SK-N-MC (cell line): Measurements from ENCODE around the gene LRRC37A.
"Not testable (repeated sequence)": the region's sequence is repeated elsewhere in the genome, so short reads cannot be mapped to it uniquely, and the experiment has no call there.

Experiments
- DNase-seq: peaks from one replicate; pipeline ENCODE4 v3.0.0-alpha.2; 2011; ENCODE audit warnings: low read depth, low spot score
- H3K27ac ChIP-seq: fragments of 200-600 bp; sonication (generic); 2 replicates; pipeline ENCODE4 v1.5.1; 2016; ENCODE audit warnings: mixed run types
- H3K36me3 ChIP-seq: fragments of 200-600 bp; sonication (generic); 2 replicates; pipeline ENCODE4 v1.6.1; 2017; ENCODE audit warnings: antibody characterized with exemption, low read length, mixed read lengths; ENCODE audit not compliant: insufficient read depth
- H3K4me3 ChIP-seq: fragments of 200-600 bp; sonication (generic); 2 replicates; pipeline ENCODE4 v1.5.1; 2016
- H3K9ac ChIP-seq: fragments of 200-600 bp; sonication (generic); 2 replicates; pipeline ENCODE4 v1.8.0; 2017; ENCODE audit warnings: mixed run types, mixed read lengths; ENCODE audit not compliant: insufficient read length
- H3K9me3 ChIP-seq: fragments of 200-600 bp; sonication (generic); 2 replicates; pipeline ENCODE4 v1.6.1; 2017; ENCODE audit warnings: low read depth, mild to moderate bottlenecking, antibody characterized with exemption, low read length, moderate library complexity, mixed read lengths
- EZH2 ChIP-seq: fragments of 200-600 bp; sonication (generic); IDR thresholded peaks from one replicate; pipeline ENCODE4 v1.6.1; 2017; ENCODE audit warnings: antibody characterized with exemption
- FOXP2 ChIP-seq: optimal IDR thresholded peaks from 2 replicates; pipeline ENCODE3; 2011; ENCODE audit warnings: mild to moderate bottlenecking, moderate library complexity; ENCODE audit not compliant: insufficient read depth; ENCODE audit errors: extremely low read length, control extremely low read depth
- POLR2AphosphoS5 ChIP-seq: IDR thresholded peaks from 2 replicates; pipeline ENCODE4 v1.6.1; 2012; ENCODE audit warnings: mild to moderate bottlenecking, low read depth, low read length, borderline replicate concordance

LRRC37A gene

DNA sequence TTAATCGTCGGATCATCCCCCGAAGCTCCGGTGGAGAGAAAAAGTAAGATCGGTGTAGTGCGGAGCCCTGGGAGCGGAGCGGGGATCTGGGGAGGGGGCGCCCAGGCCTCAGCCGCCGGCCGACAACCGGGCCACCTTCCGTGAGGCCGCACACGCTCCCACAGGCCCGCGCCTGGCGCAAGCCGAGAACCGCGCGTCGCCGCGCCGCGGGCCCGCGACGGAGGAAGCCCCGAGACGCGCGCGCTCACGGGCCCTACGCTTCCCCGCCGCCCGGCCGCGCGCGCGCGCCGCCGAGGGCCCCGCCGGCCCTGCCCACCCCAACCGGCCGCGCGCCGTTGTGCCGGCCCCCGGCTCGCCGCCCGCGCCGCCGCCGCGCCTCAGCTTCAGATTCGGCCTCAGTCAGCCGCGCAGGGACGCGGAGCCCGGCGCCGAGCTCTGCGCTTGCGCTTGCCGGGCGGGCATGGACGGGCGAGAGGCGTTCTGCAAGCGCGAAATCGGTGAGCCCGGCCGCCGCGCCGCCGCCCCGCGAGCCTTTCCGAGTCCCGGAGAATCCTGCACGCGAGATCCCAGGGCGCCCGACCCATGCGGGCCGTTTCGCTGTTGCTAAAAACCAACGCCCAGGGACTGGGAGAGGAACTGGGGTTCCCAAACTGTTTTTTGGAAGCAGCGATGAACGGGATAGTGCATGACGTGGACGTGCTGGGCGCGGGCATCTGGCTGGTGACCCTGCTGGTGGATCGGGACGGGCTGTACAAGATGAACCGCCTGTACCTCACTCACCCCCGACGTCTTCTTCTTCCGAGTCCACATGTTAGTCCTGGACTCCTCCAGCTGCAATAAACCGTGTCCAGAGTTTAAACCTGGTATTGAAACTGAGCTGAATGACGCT lies 28.0 kb upstream of the LRRC37A start:
- H3K9ac ChIP-seq: peak overlapping the region; percentile 77
- peak; percentile 63 for TF ChIP-seq POLR2AphosphoS5
- TF ChIP-seq FOXP2: no peak
- TF ChIP-seq EZH2: no peak
- DNase-seq: no peak
- no peaks in the 10 kb centered on the region for H3K9me3 ChIP-seq
- peak overlapping the region; percentile 6; the same call in 1 of the 2 replicates for H3K27ac ChIP-seq
- H3K36me3 ChIP-seq: no peaks in the 10 kb centered on the region
- H3K4me3 ChIP-seq: peak overlapping the region; percentile 78

DNA sequence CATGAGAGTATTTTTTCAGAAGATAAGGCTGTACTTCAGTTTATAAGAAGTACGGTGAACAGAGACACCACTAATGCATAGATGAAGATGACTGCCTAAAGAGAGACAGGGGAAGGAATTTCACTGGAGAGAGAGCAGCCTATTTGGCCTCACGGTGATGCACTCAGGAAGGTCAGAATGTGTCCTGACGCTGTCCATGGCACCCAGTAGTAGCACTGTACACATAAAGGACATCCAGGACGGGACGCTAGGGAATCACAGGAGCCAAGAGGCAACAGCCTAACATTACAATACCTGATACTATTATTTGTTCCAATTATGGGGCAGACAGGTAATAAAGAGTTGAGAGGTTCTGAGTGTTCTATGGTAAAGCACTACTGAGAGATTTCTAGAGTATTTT lies 24.9 kb upstream of the LRRC37A start:
- Histone ChIP-seq H3K36me3 (no peaks in the 10 kb centered on the region), H3K9ac (no peak overlapping the region), H3K4me3 (no peak overlapping the region), H3K27ac (no peak overlapping the region), H3K9me3 (no peaks in the 10 kb centered on the region)
- no peak for DNase-seq
- no peak for TF ChIP-seq POLR2AphosphoS5
- TF ChIP-seq FOXP2: no peak
- TF ChIP-seq EZH2: no peak

DNA sequence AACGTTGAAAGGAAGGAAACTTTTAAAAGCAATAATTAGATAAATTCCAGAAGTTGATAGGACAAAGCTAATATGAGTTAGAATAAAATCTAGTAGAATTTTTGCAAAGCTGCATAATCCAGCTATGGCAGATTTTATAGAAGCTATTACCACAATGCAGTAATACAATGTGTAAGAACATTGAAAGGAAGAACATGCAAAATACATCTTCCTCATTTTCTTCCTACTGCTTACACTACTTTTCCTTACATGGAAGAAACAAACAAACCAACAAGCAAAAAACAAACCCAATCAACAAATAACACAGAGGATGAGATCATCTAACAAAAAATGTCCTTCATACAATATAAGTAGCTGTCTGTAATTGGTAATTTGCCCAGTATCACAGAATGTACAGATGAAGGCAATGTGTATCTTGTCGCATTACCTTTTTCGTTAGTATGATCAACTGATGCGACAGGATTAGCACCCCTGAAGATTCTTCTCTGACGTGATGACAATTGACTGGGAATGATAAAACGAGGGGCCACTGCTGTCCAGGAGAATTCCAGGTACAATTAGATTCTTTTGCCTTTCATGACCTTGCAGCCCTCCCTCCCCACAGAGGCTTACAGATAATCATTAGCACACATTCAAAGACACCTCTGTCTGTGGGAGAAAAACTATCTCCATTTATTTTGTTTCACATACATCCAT lies 21.2 kb upstream of the LRRC37A start:
- H3K4me3 ChIP-seq: no peak overlapping the region
- H3K9me3 ChIP-seq: no peaks in the 10 kb centered on the region
- H3K27ac ChIP-seq: no peak overlapping the region
- H3K9ac ChIP-seq: no peak overlapping the region
- TF ChIP-seq FOXP2: no peak
- no peak for TF ChIP-seq EZH2
- H3K36me3 ChIP-seq: no peaks in the 10 kb centered on the region
- DNase-seq: no peak

DNA sequence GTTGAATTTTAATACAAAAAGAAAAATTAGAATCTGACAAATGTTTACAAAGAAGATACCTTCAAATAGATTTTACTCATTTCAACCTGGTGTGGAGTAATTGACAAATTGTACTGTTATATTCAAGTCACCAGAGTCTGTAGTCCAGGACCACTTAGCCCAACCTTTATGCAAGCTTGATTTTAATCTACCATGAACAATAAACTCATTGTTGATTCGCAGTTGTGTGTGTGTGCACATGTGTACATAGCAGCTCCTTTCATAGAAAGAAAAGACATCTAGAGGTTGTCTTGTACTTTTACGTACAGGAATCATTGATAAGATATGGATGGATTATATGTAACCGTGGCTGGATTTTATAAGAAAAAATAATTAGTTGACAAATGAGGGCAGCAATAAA lies 20.7 kb upstream of the LRRC37A start:
- no peak for TF ChIP-seq POLR2AphosphoS5
- no peak for TF ChIP-seq EZH2
- TF ChIP-seq FOXP2: no peak
- no peak for DNase-seq
- Histone ChIP-seq H3K9ac (no peak overlapping the region), H3K4me3 (no peak overlapping the region), H3K9me3 (no peaks in the 10 kb centered on the region), H3K27ac (no peak overlapping the region), H3K36me3 (no peaks in the 10 kb centered on the region)

DNA sequence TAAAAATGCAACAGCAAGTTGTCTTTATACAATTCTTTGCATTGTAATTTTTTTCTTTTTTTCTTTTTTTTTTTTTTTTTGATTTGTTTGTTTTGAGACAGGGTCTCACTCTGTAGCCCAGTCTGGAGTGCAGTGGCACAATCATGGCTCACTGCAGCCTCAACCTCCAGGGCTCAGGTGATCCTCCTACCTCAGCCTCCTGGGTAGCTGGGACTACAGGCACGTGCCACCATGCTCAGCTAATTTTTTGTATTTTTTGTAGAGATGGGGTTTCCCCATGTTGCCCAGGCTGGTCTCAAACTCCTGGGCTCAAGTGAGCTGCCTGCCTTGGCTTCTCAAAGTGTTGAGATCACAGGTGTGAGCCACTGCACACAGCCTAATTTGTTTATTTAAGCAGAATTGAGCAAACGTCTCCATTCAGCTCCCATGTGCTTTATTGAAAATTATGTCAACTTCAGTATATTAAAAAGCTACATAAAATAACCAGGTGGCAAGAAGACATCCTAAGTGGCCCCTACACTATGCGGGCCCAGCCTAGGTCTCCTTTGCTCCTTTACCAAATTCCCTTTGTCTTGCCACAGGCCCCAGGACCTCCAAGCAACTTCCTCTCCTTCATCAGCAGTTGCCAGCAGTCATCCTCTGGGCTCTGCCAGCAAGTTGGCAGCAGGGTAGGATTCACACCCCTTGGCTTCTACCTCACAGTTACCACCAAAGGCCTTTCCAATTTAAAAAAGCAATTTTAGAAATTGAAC lies 18.0 kb upstream of the LRRC37A start:
- DNase-seq, H3K9me3 ChIP-seq, H3K9ac ChIP-seq, H3K27ac ChIP-seq, H3K4me3 ChIP-seq, H3K36me3 ChIP-seq: not testable (repeated sequence)

DNA sequence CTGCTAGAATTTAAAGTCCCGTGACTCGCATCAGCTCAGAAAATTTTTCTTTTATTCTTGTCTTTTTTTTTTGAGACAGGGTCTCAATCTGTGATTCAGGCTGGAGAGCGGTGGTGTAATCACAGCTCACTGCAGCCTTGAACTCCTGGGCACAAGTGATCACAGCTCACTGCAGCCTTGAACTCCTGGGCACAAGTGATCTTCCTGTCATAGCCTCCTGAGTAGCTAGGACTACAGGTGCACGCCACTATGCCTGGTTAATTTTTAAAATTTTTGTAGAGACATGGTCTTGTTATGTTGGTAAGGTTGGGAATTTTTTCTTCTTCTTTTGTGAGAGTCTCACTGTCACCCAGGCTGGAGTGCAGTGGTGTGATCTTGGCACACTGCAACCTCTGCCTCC lies 13.6 kb upstream of the LRRC37A start:
- H3K9ac ChIP-seq, H3K27ac ChIP-seq, H3K9me3 ChIP-seq, H3K36me3 ChIP-seq, H3K4me3 ChIP-seq, DNase-seq: not testable (repeated sequence)

DNA sequence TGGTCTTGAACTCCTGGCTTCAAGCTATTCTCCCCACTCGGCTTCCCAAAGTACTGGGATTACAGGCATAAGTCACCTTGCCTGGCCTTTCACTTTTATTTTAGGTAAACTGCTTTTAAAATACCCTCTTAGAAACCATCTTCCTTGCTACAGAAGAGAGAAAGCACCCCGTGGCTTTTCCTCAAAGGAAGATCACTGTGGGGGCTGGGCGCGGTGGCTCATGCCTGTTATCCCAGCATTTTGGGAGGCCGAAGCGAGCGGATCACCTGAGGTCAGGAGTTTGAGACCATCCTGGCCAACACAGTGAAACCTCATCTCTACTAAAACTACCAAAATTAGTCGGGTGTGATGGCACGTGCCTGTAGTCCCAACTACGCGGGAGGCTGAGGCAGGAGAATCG lies 12.3 kb upstream of the LRRC37A start:
- not testable (repeated sequence) for H3K27ac ChIP-seq, H3K36me3 ChIP-seq, H3K9ac ChIP-seq, H3K9me3 ChIP-seq, DNase-seq, H3K4me3 ChIP-seq

DNA sequence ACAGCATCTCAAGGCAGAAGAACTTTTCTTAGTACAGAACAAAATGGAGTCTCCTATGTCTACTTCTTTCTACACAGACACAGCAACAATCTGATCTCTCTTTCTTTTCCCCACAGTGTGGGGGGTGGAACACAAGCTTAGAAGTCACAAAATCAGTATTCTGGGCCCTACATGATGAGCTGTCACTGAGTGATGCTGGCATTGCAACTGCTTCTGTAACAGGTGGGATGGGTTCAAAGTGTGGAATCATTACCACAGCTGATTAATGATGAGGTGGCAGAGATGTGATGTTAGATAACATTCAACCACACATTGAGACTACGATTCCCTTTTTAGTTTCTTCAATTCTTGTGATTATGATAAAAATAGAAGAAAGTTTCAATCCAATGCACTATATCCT lies 10.5 kb upstream of the LRRC37A start:
- DNase-seq: not testable (repeated sequence)

DNA sequence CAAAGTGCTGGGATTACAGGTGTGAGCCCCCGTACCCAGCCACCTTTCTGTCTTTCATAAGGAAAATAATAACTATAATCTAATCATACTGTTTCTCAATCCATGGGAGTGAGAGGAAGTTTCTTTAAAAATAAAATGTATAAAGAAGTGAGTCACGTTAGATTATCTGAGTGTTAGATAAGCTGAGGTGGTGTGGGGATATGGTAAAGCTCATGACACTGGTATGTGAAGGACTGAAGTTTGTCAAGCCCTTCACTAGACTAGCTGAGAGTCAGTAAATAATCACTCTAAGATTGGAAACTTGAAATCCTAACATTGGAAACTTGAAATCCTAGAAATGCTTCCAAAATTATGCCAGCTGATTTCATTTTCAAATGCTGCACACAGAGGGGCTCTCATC lies 9.4 kb upstream of the LRRC37A start:
- H3K27ac ChIP-seq, H3K9me3 ChIP-seq, H3K4me3 ChIP-seq, DNase-seq, H3K9ac ChIP-seq, H3K36me3 ChIP-seq: not testable (repeated sequence)

More for the DNA sequence above, 10.5 kb upstream of the LRRC37A start:
- H3K9ac ChIP-seq, H3K36me3 ChIP-seq, H3K4me3 ChIP-seq, H3K9me3 ChIP-seq, H3K27ac ChIP-seq: not testable (repeated sequence)

DNA sequence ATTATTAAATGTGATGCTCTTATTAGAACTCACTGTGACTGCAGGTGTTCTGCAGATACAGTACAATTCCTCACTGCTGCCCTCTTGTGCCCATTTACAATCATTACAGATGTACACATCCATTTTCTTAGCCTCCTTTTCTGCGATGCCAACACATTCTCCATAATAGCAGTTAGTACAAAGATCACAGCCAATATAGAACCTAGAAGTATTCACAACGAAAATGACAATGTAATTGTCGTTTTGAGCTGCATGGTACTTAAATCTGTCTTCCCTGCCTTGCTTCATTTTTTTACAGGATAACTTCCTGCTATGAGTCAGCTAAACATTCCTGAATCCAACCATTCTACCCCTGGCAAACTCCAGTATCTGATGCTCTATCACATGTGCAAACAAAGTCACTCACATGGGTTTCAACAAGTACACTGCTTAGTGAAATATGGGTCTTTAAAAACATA lies 8.1 kb upstream of the LRRC37A start:
- peak; percentile 72 for DNase-seq
- not testable (repeated sequence) for H3K9ac ChIP-seq, H3K36me3 ChIP-seq, H3K27ac ChIP-seq, H3K9me3 ChIP-seq, H3K4me3 ChIP-seq

DNA sequence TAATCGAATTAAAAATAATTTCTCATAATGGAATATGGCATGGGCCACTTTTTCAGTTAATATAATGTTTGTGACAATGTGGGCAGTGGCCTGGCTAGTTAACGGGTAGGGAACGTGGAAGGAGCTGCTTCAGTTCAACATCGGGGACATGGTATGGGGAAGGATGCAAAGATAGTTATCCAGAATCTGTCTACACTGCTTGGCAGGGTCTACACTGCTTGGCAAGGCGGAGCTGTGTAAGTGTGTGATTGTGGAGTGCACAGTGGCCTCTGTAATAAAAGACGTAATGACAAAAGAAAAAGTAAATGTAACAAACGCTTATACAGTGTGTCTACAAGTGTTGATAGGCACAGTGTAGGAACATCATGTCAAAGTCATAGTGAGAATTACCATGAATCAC lies 7.3 kb upstream of the LRRC37A start:
- not testable (repeated sequence) for H3K36me3 ChIP-seq, H3K4me3 ChIP-seq, DNase-seq, H3K27ac ChIP-seq, H3K9ac ChIP-seq, H3K9me3 ChIP-seq

DNA sequence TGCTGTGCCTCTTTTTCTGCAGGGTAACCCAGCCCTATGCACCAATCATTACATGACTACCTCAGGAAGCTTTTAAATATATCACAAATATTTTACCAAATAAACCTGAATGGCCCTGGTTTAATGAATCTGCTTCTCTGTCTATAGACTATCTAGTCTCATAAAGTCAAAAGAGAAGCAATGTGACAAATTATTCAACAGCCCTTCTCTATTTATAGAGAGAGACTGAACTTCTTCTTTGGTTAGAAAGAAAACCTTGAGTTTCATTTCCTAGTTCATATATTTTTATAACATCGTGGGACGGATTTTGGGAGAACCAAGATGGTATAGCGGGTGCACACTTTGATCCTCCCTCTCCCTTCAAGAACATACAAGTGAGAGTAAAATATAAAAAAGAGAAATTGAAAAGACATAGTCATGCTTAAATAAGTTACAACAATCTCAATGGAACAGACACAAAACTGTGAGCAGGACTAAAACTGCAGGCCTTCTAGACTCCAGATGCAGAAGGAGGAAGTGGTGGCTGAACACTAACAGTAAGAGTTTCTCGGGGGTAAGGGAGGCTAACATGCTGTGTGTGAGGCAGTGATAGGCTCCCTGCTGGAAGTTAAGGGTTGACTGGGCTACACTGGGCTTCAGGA lies 3.9 kb upstream of the LRRC37A start:
- H3K9me3 ChIP-seq, H3K9ac ChIP-seq, H3K27ac ChIP-seq, H3K4me3 ChIP-seq, DNase-seq, H3K36me3 ChIP-seq: not testable (repeated sequence)
